ENCODE measurements around the gene MTFMT.

- TF ChIP-seq ELF4 (IDR thresholded peaks at IDR 0.05) (no peak), HDGF (IDR thresholded peaks at IDR 0.05; ENCODE audit: borderline replicate concordance) (no peak), FOXM1 (IDR thresholded peaks at IDR 0.05; ENCODE audit: borderline replicate concordance) (no peak), TARDBP (IDR thresholded peaks at IDR 0.05) (no peak), ZNF384 (IDR thresholded peaks at IDR 0.05) (no peak), SP1 (IDR thresholded peaks at IDR 0.05) (no peak)
- TF ChIP-seq, protein P1, sequence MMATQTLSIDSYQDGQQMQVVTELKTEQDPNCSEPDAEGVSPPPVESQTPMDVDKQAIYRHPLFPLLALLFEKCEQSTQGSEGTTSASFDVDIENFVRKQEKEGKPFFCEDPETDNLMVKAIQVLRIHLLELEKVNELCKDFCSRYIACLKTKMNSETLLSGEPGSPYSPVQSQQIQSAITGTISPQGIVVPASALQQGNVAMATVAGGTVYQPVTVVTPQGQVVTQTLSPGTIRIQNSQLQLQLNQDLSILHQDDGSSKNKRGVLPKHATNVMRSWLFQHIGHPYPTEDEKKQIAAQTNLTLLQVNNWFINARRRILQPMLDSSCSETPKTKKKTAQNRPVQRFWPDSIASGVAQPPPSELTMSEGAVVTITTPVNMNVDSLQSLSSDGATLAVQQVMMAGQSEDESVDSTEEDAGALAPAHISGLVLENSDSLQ (IDR thresholded peaks at IDR 0.05) = no peak
Measured at GRCh38 chr15:65041787-65042186, 12.3 kb upstream of the MTFMT start.

All from HEK293T (cell line).